Loucy (cell line): ENCODE data around the gene BCL2.

Experiments
- H2AFZ ChIP-seq: fragments of 200-600 bp; sonication (generic); 2 replicates; pipeline ENCODE4 v1.6.0; 2016; ENCODE audit warnings: antibody characterized with exemption, mild to moderate bottlenecking, low read length, moderate library complexity
- H3F3A ChIP-seq: fragments of 200-600 bp; 2 replicates; pipeline ENCODE4 v1.6.0; 2016; ENCODE audit warnings: antibody characterized with exemption, low read depth, mild to moderate bottlenecking
- H3K27me3 ChIP-seq: fragments of 200-600 bp; sonication (generic); 2 replicates; pipeline ENCODE4 v1.6.1; 2014; ENCODE audit warnings: low read length, mild to moderate bottlenecking; ENCODE audit not compliant: insufficient read depth, poor library complexity, severe bottlenecking
- H3K36me3 ChIP-seq: fragments of 200-600 bp; sonication (generic); 2 replicates; pipeline ENCODE4 v1.6.1; 2016; ENCODE audit warnings: low read length; ENCODE audit not compliant: insufficient read depth
- H3K4me1 ChIP-seq: fragments of 200-600 bp; sonication (generic); 2 replicates; pipeline ENCODE4 v1.5.1; 2014; ENCODE audit warnings: low read length, mild to moderate bottlenecking; ENCODE audit not compliant: insufficient read depth, poor library complexity, severe bottlenecking
- H3K4me2 ChIP-seq: fragments of 200-600 bp; sonication (generic); 2 replicates; pipeline ENCODE4 v1.6.0; 2014; ENCODE audit warnings: antibody characterized with exemption, low read length, low read depth, mild to moderate bottlenecking; ENCODE audit not compliant: poor library complexity, severe bottlenecking
- H3K4me3 ChIP-seq: fragments of 200-600 bp; sonication (generic); 2 replicates; pipeline ENCODE4 v1.5.1; 2014; ENCODE audit warnings: low read length, mild to moderate bottlenecking, mixed read lengths; ENCODE audit not compliant: poor library complexity, severe bottlenecking
- H3K79me2 ChIP-seq: fragments of 200-600 bp; sonication (generic); 2 replicates; pipeline ENCODE4 v1.6.1; 2014; ENCODE audit warnings: low read length; ENCODE audit not compliant: insufficient read depth
- H3K9ac ChIP-seq: fragments of 200-600 bp; sonication (generic); 2 replicates; pipeline ENCODE4 v1.6.0; 2014; ENCODE audit warnings: mild to moderate bottlenecking, low read depth, low read length, moderate library complexity; ENCODE audit not compliant: poor library complexity, severe bottlenecking
- H3K9me2 ChIP-seq: fragments of 200-600 bp; sonication (generic); replicated peaks from 2 replicates; pipeline ENCODE4 v1.6.1; 2016; ENCODE audit warnings: low read depth, low read length, mixed read lengths
- H3K9me3 ChIP-seq: fragments of 200-600 bp; sonication (generic); 2 replicates; pipeline ENCODE4 v1.6.1; 2014; ENCODE audit warnings: mild to moderate bottlenecking, antibody characterized with exemption, low read length, low read depth; ENCODE audit not compliant: insufficient read depth
- H4K20me1 ChIP-seq: fragments of 200-600 bp; sonication (generic); 2 replicates; pipeline ENCODE4 v1.6.0; 2014; ENCODE audit warnings: antibody characterized with exemption, low read length, mild to moderate bottlenecking; ENCODE audit not compliant: insufficient read depth, poor library complexity, severe bottlenecking
- CTCF ChIP-seq: fragments of 200-600 bp; sonication (generic); conservative IDR thresholded peaks from 2 replicates; pipeline ENCODE4 v1.5.1; 2014; ENCODE audit warnings: mild to moderate bottlenecking, antibody characterized with exemption, low read length
- EZH2phosphoT487 ChIP-seq: fragments of 200-600 bp; IDR thresholded peaks from 2 replicates; pipeline ENCODE4 v1.6.1; 2018; ENCODE audit warnings: antibody characterized with exemption, mild to moderate bottlenecking, moderate library complexity, borderline replicate concordance

BCL2 gene

GRCh38 chr18:63145851-63146555 is 173.6 kb downstream of the BCL2 start:
- Histone ChIP-seq H3K4me1 (peaks cover 16% of the 10 kb centered on the region), H3K9me2 (no peaks in the 10 kb centered on the region), H3K36me3 (no peaks in the 10 kb centered on the region; the same call in 1 of the 2 replicates), H3K9ac (no peak overlapping the region), H3F3A (no peaks in the 10 kb centered on the region), H4K20me1 (no peaks in the 10 kb centered on the region), H2AFZ (no peak overlapping the region), H3K79me2 (peaks cover 58% of the 10 kb centered on the region; the same call in 1 of the 2 replicates), H3K27me3 (no peaks in the 10 kb centered on the region), H3K4me3 (no peak overlapping the region), H3K4me2 (no peak overlapping the region), H3K9me3 (no peaks in the 10 kb centered on the region)
- TF ChIP-seq EZH2phosphoT487 = no peak
- TF ChIP-seq CTCF = no peak

GRCh38 chr18:63145166-63145850 is 174.3 kb downstream of the BCL2 start:
- H3K9me2 ChIP-seq = no peaks in the 10 kb centered on the region
- H3F3A ChIP-seq = no peaks in the 10 kb centered on the region
- peaks cover 59% of the 10 kb centered on the region for H3K79me2 ChIP-seq
- H3K9ac ChIP-seq = no peak overlapping the region
- no peak overlapping the region for H3K4me3 ChIP-seq
- H4K20me1 ChIP-seq = no peaks in the 10 kb centered on the region
- TF ChIP-seq CTCF = no peak
- H3K27me3 ChIP-seq = no peaks in the 10 kb centered on the region
- H3K4me2 ChIP-seq = no peak overlapping the region
- no peaks in the 10 kb centered on the region; the same call in 1 of the 2 replicates for H3K36me3 ChIP-seq
- peaks cover 11% of the 10 kb centered on the region for H3K4me1 ChIP-seq
- H3K9me3 ChIP-seq = no peaks in the 10 kb centered on the region
- no peak overlapping the region for H2AFZ ChIP-seq

- no peak overlapping the region for H2AFZ ChIP-seq
- no peaks in the 10 kb centered on the region for H3K9me2 ChIP-seq
- peaks cover 16% of the 10 kb centered on the region for H3K4me1 ChIP-seq
- H3K79me2 ChIP-seq = peaks cover 61% of the 10 kb centered on the region
- peaks cover 2% of the 10 kb centered on the region; the same call in 1 of the 2 replicates for H3F3A ChIP-seq
- H3K4me3 ChIP-seq = no peak overlapping the region
- no peaks in the 10 kb centered on the region for H3K9me3 ChIP-seq
- H3K36me3 ChIP-seq = no peaks in the 10 kb centered on the region; the same call in 1 of the 2 replicates
- H4K20me1 ChIP-seq = no peaks in the 10 kb centered on the region
- TF ChIP-seq CTCF (no peak), EZH2phosphoT487 (no peak)
- no peak overlapping the region for H3K9ac ChIP-seq
- H3K4me2 ChIP-seq = no peak overlapping the region
- H3K27me3 ChIP-seq = no peaks in the 10 kb centered on the region
These were observed 174.8 kb downstream of the BCL2 start for GRCh38 chr18:63144748-63145147.
